ENCODE measurements around the gene UQCC3. TPM values are rescaled to one million over a fixed set of nuclear protein-coding genes. Genes with fewer than 3 reads are reported as not detected.

The UQCC3 gene
- total RNA-seq, 1 donor from 2014 or later = 3.9 TPM

DNA sequence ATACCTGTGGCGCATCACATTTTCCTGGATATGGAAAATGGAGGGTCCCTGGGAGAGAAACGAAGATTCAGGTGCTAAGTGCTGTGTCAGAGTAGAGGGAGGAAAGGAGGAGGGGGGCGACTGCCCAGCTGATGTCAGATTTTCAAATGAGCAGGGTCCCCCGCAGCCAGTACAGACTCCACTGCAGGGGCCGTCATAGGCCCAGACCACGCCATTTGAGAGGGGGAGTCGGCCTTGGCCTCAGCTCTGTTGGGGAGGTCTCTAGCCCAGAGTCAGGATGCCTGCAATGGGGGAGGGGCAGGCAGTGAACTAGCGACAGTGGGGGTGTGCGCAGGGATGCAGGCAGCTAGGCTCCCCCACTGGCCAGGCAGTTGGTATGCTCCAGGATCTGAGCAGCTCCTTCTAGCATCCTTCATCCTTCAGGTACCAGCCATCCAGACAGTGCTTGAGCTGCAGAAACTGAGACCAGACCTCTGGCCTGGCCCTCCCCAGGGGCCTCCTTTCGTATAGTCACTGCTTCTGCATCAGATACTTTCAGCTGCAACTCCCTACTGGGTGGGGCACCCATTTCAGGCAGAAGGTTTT lies 35.9 kb downstream of the UQCC3 start, which contains the start of the genes BSCL2 and GNG3:
Gene BSCL2, minus strand, starts transcription at position 148 of the 585 bp plus-strand sequence. CDS start 229 bp downstream, outside the sequence.
Gene GNG3, plus strand, starts transcription at position 400 of the 585 bp plus-strand sequence. CDS start 620 bp downstream, outside the sequence.
- H3K36me3 ChIP-seq = peaks cover 11 to 18% of the 10 kb centered on the region in 2 donors
- H3K9me3 ChIP-seq = no peaks in the 10 kb centered on the region
- peak within 1 kb of the TSS; percentile 75 to 76 for H3K4me3 ChIP-seq
- no peaks in the 10 kb centered on the region for H3K27me3 ChIP-seq
- intact Hi-C loops (cut with DNase I) = loop anchor here (2.0 to 5.0 kb wide), 3 partner anchors 53 to 125 kb away; partner anchors contain the start of genes INTS5, POLR2G, STX5 and TEX54
- peak within 1 kb of the TSS; percentile 86 to 94 for H3K27ac ChIP-seq
- TF ChIP-seq, protein P1, sequence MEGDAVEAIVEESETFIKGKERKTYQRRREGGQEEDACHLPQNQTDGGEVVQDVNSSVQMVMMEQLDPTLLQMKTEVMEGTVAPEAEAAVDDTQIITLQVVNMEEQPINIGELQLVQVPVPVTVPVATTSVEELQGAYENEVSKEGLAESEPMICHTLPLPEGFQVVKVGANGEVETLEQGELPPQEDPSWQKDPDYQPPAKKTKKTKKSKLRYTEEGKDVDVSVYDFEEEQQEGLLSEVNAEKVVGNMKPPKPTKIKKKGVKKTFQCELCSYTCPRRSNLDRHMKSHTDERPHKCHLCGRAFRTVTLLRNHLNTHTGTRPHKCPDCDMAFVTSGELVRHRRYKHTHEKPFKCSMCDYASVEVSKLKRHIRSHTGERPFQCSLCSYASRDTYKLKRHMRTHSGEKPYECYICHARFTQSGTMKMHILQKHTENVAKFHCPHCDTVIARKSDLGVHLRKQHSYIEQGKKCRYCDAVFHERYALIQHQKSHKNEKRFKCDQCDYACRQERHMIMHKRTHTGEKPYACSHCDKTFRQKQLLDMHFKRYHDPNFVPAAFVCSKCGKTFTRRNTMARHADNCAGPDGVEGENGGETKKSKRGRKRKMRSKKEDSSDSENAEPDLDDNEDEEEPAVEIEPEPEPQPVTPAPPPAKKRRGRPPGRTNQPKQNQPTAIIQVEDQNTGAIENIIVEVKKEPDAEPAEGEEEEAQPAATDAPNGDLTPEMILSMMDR (IDR thresholded peaks at IDR 0.05) = no peak
- no peak for DNase-seq (ENCODE audit: low spot score in 2 of 2)
- H3K4me1 ChIP-seq = peaks cover 8 to 21% of the 10 kb centered on the region in 2 donors

DNA sequence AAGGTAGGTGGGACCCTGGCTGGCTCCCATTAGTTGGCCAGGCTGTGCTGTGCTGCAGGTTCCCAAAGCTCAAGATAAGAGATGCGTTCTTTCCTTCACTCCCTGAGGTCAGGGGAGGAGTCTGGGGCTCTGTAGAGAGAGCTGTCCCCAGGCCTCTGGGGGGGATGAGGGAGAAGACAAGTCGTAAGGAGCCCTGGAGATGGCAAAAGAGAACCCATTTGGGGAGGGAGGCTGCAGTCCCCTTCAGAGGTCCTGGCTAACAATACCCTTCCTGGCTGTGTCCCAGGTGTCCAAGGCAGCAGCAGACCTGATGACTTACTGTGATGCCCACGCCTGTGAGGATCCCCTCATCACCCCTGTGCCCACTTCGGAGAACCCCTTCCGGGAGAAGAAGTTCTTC lies 36.9 kb downstream of the UQCC3 start:
- peak overlapping the region; percentile 56 to 75 for H3K4me3 ChIP-seq
- TF ChIP-seq, protein P1 (IDR thresholded peaks at IDR 0.05) = no peak
- intact Hi-C loops (cut with DNase I) = loop anchor here (2.0 to 5.0 kb wide), 2 partner anchors 106 to 124 kb away; partner anchors contain the start of genes STX5 and TEX54
- DNase-seq (ENCODE audit: low spot score in 2 of 2) = no peak
- peaks cover 8 to 21% of the 10 kb centered on the region in 2 donors for H3K4me1 ChIP-seq
- peak overlapping the region; percentile 91 to 94 for H3K27ac ChIP-seq
- H3K36me3 ChIP-seq = peaks cover 17 to 27% of the 10 kb centered on the region in 2 donors
- H3K27me3 ChIP-seq = no peaks in the 10 kb centered on the region
- H3K9me3 ChIP-seq = no peaks in the 10 kb centered on the region

DNA sequence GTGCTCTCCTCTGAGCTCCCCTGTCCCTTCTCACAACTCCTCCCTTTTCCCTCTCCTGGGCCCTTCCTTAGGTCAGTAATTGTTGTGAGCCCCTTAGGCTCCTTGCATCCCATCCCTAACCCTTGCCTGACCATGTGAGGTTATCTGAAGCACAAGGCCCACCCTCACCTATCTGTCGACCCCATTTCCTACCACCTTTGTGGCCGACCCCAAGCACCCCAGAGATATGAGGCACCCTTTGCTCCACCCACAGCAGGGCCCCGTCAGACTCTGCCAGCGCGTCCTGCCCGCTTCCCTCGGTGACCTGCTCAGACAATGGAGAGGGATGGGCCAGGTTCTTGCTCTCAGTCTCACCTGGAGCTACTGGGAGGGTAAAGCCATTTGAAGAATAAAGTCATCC lies 37.3 kb downstream of the UQCC3 start:
- TF ChIP-seq, protein P1 (IDR thresholded peaks at IDR 0.05) = no peak

DNA sequence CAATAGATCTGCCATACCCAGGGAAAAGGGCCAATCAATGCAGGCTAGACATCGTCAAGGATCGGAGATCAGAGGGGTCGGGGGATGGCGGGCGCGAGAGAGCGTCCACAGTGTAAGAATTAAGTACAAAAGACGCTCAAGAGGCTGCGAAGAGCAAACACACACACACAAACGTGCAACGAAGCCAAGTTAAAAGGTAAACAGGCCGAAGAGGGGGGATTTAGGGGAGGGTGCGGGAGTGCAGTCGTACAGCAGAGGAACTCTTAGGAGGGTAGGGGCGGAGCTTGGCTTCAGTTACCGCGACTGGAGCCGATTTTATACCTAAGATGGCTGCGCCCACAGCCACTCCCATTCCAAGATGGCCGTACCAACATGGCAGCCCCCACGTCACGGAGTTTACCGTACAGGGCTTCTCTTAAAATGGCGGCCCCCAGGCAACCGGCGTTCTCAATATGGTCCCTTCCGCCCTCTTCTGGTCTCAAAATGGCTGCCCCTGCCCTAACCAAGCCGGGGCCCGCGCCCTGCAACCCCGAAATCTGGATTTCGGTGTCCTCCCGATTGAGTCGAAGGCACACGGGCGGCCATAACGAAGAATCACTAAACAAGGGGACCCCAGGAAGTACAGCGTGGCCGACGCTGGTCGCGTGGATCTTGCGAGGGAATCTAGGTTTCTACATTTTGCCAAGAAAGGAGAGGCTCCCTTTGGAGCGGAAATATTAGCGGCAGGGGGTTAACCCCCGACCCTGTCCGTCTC lies 38.0 kb downstream of the UQCC3 start:
- no peaks in the 10 kb centered on the region for H3K9me3 ChIP-seq
- intact Hi-C loops (cut with DNase I) = loop anchor here (1.0 to 5.0 kb wide), 5 partner anchors 18 to 123 kb away; partner anchors contain the start of genes C11orf98, CSKMT, HNRNPUL2 and STX5
- H3K27ac ChIP-seq = peak overlapping the region; percentile 91 to 94
- TF ChIP-seq, protein P1 (IDR thresholded peaks at IDR 0.05) = peak in 1 of 3 experiments; percentile 21
- peak overlapping the region; percentile 56 to 75 for H3K4me3 ChIP-seq
- H3K27me3 ChIP-seq = no peaks in the 10 kb centered on the region
- H3K36me3 ChIP-seq = peaks cover 27 to 37% of the 10 kb centered on the region in 2 donors
- H3K4me1 ChIP-seq = peaks cover 8 to 21% of the 10 kb centered on the region in 2 donors
- peak; percentile 96 to 99 for DNase-seq (ENCODE audit: low spot score in 2 of 2)

More for the DNA sequence above, 37.3 kb downstream of the UQCC3 start:
- DNase-seq (ENCODE audit: low spot score in 2 of 2) = no peak
- Histone ChIP-seq H3K4me1 (peaks cover 8 to 21% of the 10 kb centered on the region in 2 donors), H3K27ac (peak overlapping the region; percentile 91 to 94), H3K9me3 (no peaks in the 10 kb centered on the region), H3K27me3 (no peaks in the 10 kb centered on the region), H3K36me3 (peaks cover 21 to 31% of the 10 kb centered on the region in 2 donors), H3K4me3 (peak overlapping the region; percentile 56 to 75)
- intact Hi-C loops (cut with DNase I) = loop anchor here (1.0 to 5.0 kb wide), 5 partner anchors 19 to 124 kb away; partner anchors contain the start of genes C11orf98, CSKMT, HNRNPUL2 and STX5

DNA sequence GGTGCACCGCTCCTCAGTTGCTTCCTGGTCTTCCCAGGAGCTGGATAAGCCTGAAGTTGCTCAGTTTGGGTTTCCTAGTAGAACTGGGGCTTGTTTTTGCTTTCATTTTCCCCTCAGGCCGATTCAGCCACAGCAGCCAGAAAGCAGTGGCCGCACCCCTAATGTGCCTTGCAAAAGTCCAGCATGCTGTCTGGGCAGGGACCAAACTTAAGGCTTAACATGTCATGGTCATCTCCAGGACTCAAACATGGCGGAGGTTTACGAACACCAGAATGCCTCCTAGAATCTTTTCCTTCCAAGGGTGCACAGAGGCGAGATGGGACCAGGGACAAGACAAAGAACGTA lies 38.5 kb downstream of the UQCC3 start:
- Histone ChIP-seq H3K9me3 (no peaks in the 10 kb centered on the region), H3K4me1 (peaks cover 8 to 21% of the 10 kb centered on the region in 2 donors), H3K36me3 (peaks cover 32 to 42% of the 10 kb centered on the region in 2 donors), H3K4me3 (peak overlapping the region; percentile 56 to 75), H3K27me3 (no peaks in the 10 kb centered on the region), H3K27ac (peak overlapping the region; percentile 91 to 94)
- TF ChIP-seq, protein P1 (IDR thresholded peaks at IDR 0.05) = peak in 1 of 3 experiments; percentile 5
- DNase-seq (ENCODE audit: low spot score in 2 of 2) = no peak
- intact Hi-C loops (cut with DNase I) = no loop called here

Measured in ascending aorta (tissue), 2 donors.